CD8-positive, alpha-beta memory T cell (primary cell): ENCODE results near the gene DYSF. TPM values are rescaled to one million over a fixed set of nuclear protein-coding genes. Genes with fewer than 3 reads are reported as not detected.
A peak's percentile ranks its signal among the peaks of the same experiment; 100 is the strongest.

Source experiments
- CTCF ChIA-PET: fragments of 350-600 bp; sonication (Branson Sonifier 250); formaldehyde crosslinking; loops from one replicate; lab custom pipeline; 2021; ENCODE audit warnings: antibody characterized with exemption; lab: Charles Lee
- POLR2A ChIA-PET: fragments of 350-600 bp; sonication (Branson Sonifier 250); formaldehyde crosslinking; loops from one replicate; lab custom pipeline; 2021; ENCODE audit warnings: antibody characterized with exemption; lab: Charles Lee
- DNase-seq, 5 donors: peaks; one replicate each; pipeline versions ENCODE4 v3.0.0 to v3.0.0-alpha.2; 2020 to 2022; ENCODE audit warnings: mixed read lengths in 1 of 5
- H3K27ac ChIP-seq: one replicate; pipeline ENCODE4 v1.7.0; 2013; ENCODE audit warnings: low read depth, mild to moderate bottlenecking, low read length, moderate library complexity
- H3K27me3 ChIP-seq: 2 replicates; pipeline ENCODE4 v1.7.0; 2013; ENCODE audit warnings: low read length, mild to moderate bottlenecking; ENCODE audit not compliant: insufficient read depth, poor library complexity, severe bottlenecking
- H3K36me3 ChIP-seq: 2 replicates; pipeline ENCODE4 v1.7.0; 2013; ENCODE audit warnings: mild to moderate bottlenecking, low read length, moderate library complexity; ENCODE audit not compliant: insufficient read depth
- H3K4me1 ChIP-seq: 2 replicates; pipeline ENCODE4 v1.7.0; 2013; ENCODE audit warnings: mild to moderate bottlenecking, low read length, moderate library complexity; ENCODE audit not compliant: insufficient read depth
- H3K4me3 ChIP-seq: 2 replicates; pipeline ENCODE4 v1.7.0; 2013; ENCODE audit warnings: mild to moderate bottlenecking, low read length
- H3K9me3 ChIP-seq: 2 replicates; pipeline ENCODE4 v1.7.0; 2013; ENCODE audit warnings: mild to moderate bottlenecking, low read length
- H3K27ac Mint-ChIP-seq, 8 donors: one replicate each; pipeline ENCODE4 v1.8.0; 2020 to 2021; ENCODE audit warnings: mixed read lengths in 8 of 8, mild to moderate bottlenecking in 6 of 8, inconsistent platforms in 3 of 8, moderate library complexity in 3 of 8
- H3K27me3 Mint-ChIP-seq, 2 donors: one replicate each; pipeline ENCODE4 v1.8.0; 2020 to 2021; ENCODE audit warnings: mixed read lengths in 2 of 2, mild to moderate bottlenecking in 1 of 2, moderate library complexity in 1 of 2
- H3K36me3 Mint-ChIP-seq, 3 donors: one replicate each; pipeline ENCODE4 v1.8.0; 2020 to 2021; ENCODE audit warnings: mixed read lengths in 3 of 3, inconsistent platforms in 1 of 3, mild to moderate bottlenecking in 1 of 3
- H3K4me1 Mint-ChIP-seq, 3 donors: one replicate each; pipeline ENCODE4 v1.8.0; 2020 to 2021; ENCODE audit warnings: mixed read lengths in 3 of 3, inconsistent platforms in 1 of 3, mild to moderate bottlenecking in 1 of 3
- H3K4me3 Mint-ChIP-seq, 7 donors: one replicate each; pipeline ENCODE4 v1.8.0; 2020 to 2021; ENCODE audit warnings: mixed read lengths in 7 of 7, mild to moderate bottlenecking in 6 of 7, moderate library complexity in 4 of 7, inconsistent platforms in 2 of 7
- H3K9me3 Mint-ChIP-seq, 5 donors: one replicate each; pipeline ENCODE4 v1.8.0; 2020 to 2022; ENCODE audit warnings: mixed read lengths in 5 of 5, mild to moderate bottlenecking in 3 of 5, moderate library complexity in 2 of 5, inconsistent platforms in 1 of 5
- polyA plus RNA-seq: library from polyadenylated mRNA; unstranded; fragments of 300-500 nt; fragmentation: Illumina TruSeq; gene quantifications from one replicate; pipeline ENCODE4 v1.2.3, GENCODE V29; 2021
- total RNA-seq, 2 experiments: library from RNA; stranded (reverse); gene quantifications; one replicate each; pipeline ENCODE4 v1.2.3, GENCODE V29; 2021

Gene DYSF
- total and polyA plus RNA-seq, 3 experiments from 2014 or later: 3.6 to 4.8 (median 3.9) TPM

- Histone ChIP-seq H3K4me3 (no peak overlapping the region), H3K9me3 (no peaks in the 10 kb centered on the region), H3K27me3 (no peaks in the 10 kb centered on the region), H3K27ac (no peak overlapping the region), H3K36me3 (no peaks in the 10 kb centered on the region), H3K4me1 (no peaks in the 10 kb centered on the region)
- POLR2A ChIA-PET: no interaction called here
- Mint-ChIP-seq H3K36me3 (no peaks in the 10 kb centered on the region), H3K27ac (no peak overlapping the region), H3K9me3 (no peaks in the 10 kb centered on the region), H3K4me1 (peaks cover 0 to 3% (median 0%) of the 10 kb centered on the region in 3 donors), H3K4me3 (no peak overlapping the region), H3K27me3 (peaks cover 3 to 7% of the 10 kb centered on the region in 2 donors)
- CTCF ChIA-PET: interaction anchor here (12.6 kb wide), 1 partner anchor 207 kb away, joined by 195 read pairs; no protein-coding TSS in a partner anchor
- DNase-seq: no peak
These were observed 53.1 kb downstream of the DYSF start for GRCh38 chr2:71506222-71507153.

GRCh38 chr2:71507476-71507875 is 54.1 kb downstream of the DYSF start:
- no peak overlapping the region for H3K27ac ChIP-seq
- H3K27me3 ChIP-seq: no peaks in the 10 kb centered on the region
- Mint-ChIP-seq H3K36me3 (no peaks in the 10 kb centered on the region), H3K27ac (no peak overlapping the region), H3K27me3 (peaks cover 6 to 10% of the 10 kb centered on the region in 2 donors), H3K4me1 (peaks cover 0 to 3% (median 0%) of the 10 kb centered on the region in 3 donors), H3K9me3 (no peaks in the 10 kb centered on the region), H3K4me3 (no peak overlapping the region)
- no peaks in the 10 kb centered on the region for H3K9me3 ChIP-seq
- DNase-seq: no peak
- ChIA-PET CTCF (interaction anchor here (12.6 kb wide), 1 partner anchor 208 kb away, joined by 195 read pairs; no protein-coding TSS in a partner anchor), POLR2A (no interaction called here)
- H3K4me1 ChIP-seq: no peaks in the 10 kb centered on the region
- no peaks in the 10 kb centered on the region for H3K36me3 ChIP-seq
- no peak overlapping the region for H3K4me3 ChIP-seq

- no peaks in the 10 kb centered on the region for H3K4me1 ChIP-seq
- H3K4me3 Mint-ChIP-seq: no peak overlapping the region
- ChIA-PET CTCF (interaction anchor here (0.7 to 12.6 kb wide), 14 partner anchors 9 to 226 kb away, joined by 3 to 195 read pairs (median 4); partner anchors contain the start of gene ZNF638), POLR2A (interaction anchor here (1.8 kb wide), 1 partner anchor 211 kb away, joined by 6 read pairs; no protein-coding TSS in a partner anchor)
- no peak overlapping the region for H3K4me3 ChIP-seq
- no peak overlapping the region for H3K27ac ChIP-seq
- no peaks in the 10 kb centered on the region for H3K27me3 ChIP-seq
- peaks cover 8 to 12% of the 10 kb centered on the region in 2 donors for H3K27me3 Mint-ChIP-seq
- H3K27ac Mint-ChIP-seq: no peak overlapping the region
- H3K9me3 Mint-ChIP-seq: no peaks in the 10 kb centered on the region
- peaks cover 0 to 3% (median 0%) of the 10 kb centered on the region in 3 donors for H3K4me1 Mint-ChIP-seq
- no peaks in the 10 kb centered on the region for H3K9me3 ChIP-seq
- no peaks in the 10 kb centered on the region for H3K36me3 Mint-ChIP-seq
- DNase-seq: peak; percentile 49 to 77 (median 57)
- no peaks in the 10 kb centered on the region for H3K36me3 ChIP-seq
These were observed 56.9 kb downstream of the DYSF start for GRCh38 chr2:71510196-71510807.

GRCh38 chr2:71510938-71511337 is 57.6 kb downstream of the DYSF start:
- Mint-ChIP-seq H3K4me3 (no peak overlapping the region), H3K27me3 (peaks cover 8 to 10% of the 10 kb centered on the region in 2 donors), H3K9me3 (no peaks in the 10 kb centered on the region), H3K4me1 (peaks cover 0 to 3% (median 0%) of the 10 kb centered on the region in 3 donors), H3K27ac (no peak overlapping the region), H3K36me3 (no peaks in the 10 kb centered on the region)
- CTCF ChIA-PET: interaction anchor here (0.7 to 12.6 kb wide), 13 partner anchors 8 to 227 kb away, joined by 3 to 195 read pairs (median 4); partner anchors contain the start of gene ZNF638
- Histone ChIP-seq H3K27ac (no peak overlapping the region), H3K27me3 (no peaks in the 10 kb centered on the region), H3K4me3 (no peak overlapping the region), H3K4me1 (no peaks in the 10 kb centered on the region), H3K36me3 (no peaks in the 10 kb centered on the region), H3K9me3 (no peaks in the 10 kb centered on the region)
- DNase-seq: no peak
- POLR2A ChIA-PET: interaction anchor here (1.8 kb wide), 1 partner anchor 212 kb away, joined by 6 read pairs; no protein-coding TSS in a partner anchor

GRCh38 chr2:71511776-71512175 is 58.4 kb downstream of the DYSF start:
- Mint-ChIP-seq H3K4me3 (no peak overlapping the region), H3K4me1 (peaks cover 0 to 3% (median 0%) of the 10 kb centered on the region in 3 donors), H3K36me3 (no peaks in the 10 kb centered on the region), H3K9me3 (no peaks in the 10 kb centered on the region), H3K27me3 (peaks cover 8 to 10% of the 10 kb centered on the region in 2 donors), H3K27ac (no peak overlapping the region)
- no peak overlapping the region for H3K27ac ChIP-seq
- H3K36me3 ChIP-seq: no peaks in the 10 kb centered on the region
- no peaks in the 10 kb centered on the region for H3K9me3 ChIP-seq
- no peak for DNase-seq
- H3K4me3 ChIP-seq: no peak overlapping the region
- CTCF ChIA-PET: interaction anchor here (12.6 kb wide), 1 partner anchor 213 kb away, joined by 195 read pairs; no protein-coding TSS in a partner anchor
- no peaks in the 10 kb centered on the region for H3K4me1 ChIP-seq
- no peaks in the 10 kb centered on the region for H3K27me3 ChIP-seq
- POLR2A ChIA-PET: no interaction called here

GRCh38 chr2:71512386-71512785 is 59.0 kb downstream of the DYSF start:
- no peak overlapping the region for H3K4me3 ChIP-seq
- no peaks in the 10 kb centered on the region for H3K9me3 ChIP-seq
- Mint-ChIP-seq H3K27me3 (peaks cover 8 to 10% of the 10 kb centered on the region in 2 donors), H3K36me3 (no peaks in the 10 kb centered on the region), H3K27ac (no peak overlapping the region), H3K4me1 (peaks cover 0 to 3% (median 0%) of the 10 kb centered on the region in 3 donors), H3K9me3 (no peaks in the 10 kb centered on the region), H3K4me3 (no peak overlapping the region)
- ChIA-PET CTCF (interaction anchor here (1.0 to 12.6 kb wide), 2 partner anchors 18 to 213 kb away, joined by 3 to 195 read pairs; no protein-coding TSS in a partner anchor), POLR2A (no interaction called here)
- H3K4me1 ChIP-seq: no peaks in the 10 kb centered on the region
- no peak overlapping the region for H3K27ac ChIP-seq
- DNase-seq: no peak
- no peaks in the 10 kb centered on the region for H3K36me3 ChIP-seq
- no peaks in the 10 kb centered on the region for H3K27me3 ChIP-seq

GRCh38 chr2:71513096-71513495 is 59.7 kb downstream of the DYSF start:
- Mint-ChIP-seq H3K36me3 (no peaks in the 10 kb centered on the region), H3K4me1 (peaks cover 0 to 3% (median 0%) of the 10 kb centered on the region in 3 donors)

More at GRCh38 chr2:71513096-71513495, 59.7 kb downstream of the DYSF start:
- Mint-ChIP-seq H3K27me3 (peaks cover 8 to 12% of the 10 kb centered on the region in 2 donors), H3K9me3 (no peaks in the 10 kb centered on the region), H3K4me3 (no peak overlapping the region), H3K27ac (no peak overlapping the region)
- no peak overlapping the region for H3K4me3 ChIP-seq
- H3K27ac ChIP-seq: no peak overlapping the region
- H3K9me3 ChIP-seq: no peaks in the 10 kb centered on the region
- no peaks in the 10 kb centered on the region for H3K27me3 ChIP-seq
- DNase-seq: no peak
- POLR2A ChIA-PET: no interaction called here
- H3K36me3 ChIP-seq: no peaks in the 10 kb centered on the region
- no peaks in the 10 kb centered on the region for H3K4me1 ChIP-seq
- CTCF ChIA-PET: interaction anchor here (1.0 to 12.6 kb wide), 2 partner anchors 17 to 214 kb away, joined by 3 to 195 read pairs; no protein-coding TSS in a partner anchor
